MCF 10A (cell line): ENCODE measurements around the gene ANO2. TPM values are rescaled to one million over a fixed set of nuclear protein-coding genes. Genes with fewer than 3 reads are reported as not detected.
"Not testable (repeated sequence)": the region's sequence is repeated elsewhere in the genome, so short reads cannot be mapped to it uniquely, and the experiment has no call there.

Experiments
- BruUV-seq: library from RNA; stranded (reverse); fragments of 400-500 nt; replicated peaks from 2 replicates; lab custom pipeline; 2021; lab: Mats Ljungman, UMichigan
- CTCF ChIA-PET: fragments of 300-600 bp; sonication (Branson Sonifier 250); formaldehyde crosslinking; extraction: SDS; loops from one replicate; lab custom pipeline; 2021; ENCODE audit warnings: antibody characterized with exemption, inconsistent platforms; lab: Yijun Ruan, JAX
- POLR2A ChIA-PET: fragments of 300-600, 350-650 bp; sonication (Branson Sonifier 250); formaldehyde crosslinking; extraction: SDS; loops from one replicate; lab custom pipeline; 2020; ENCODE audit warnings: antibody characterized with exemption, inconsistent platforms; lab: Yijun Ruan, JAX
- DNase-seq: peaks from one replicate; pipeline ENCODE4 v3.0.0-alpha.2; 2018; ENCODE audit not compliant: unreplicated experiment
- H3K27ac Mint-ChIP-seq: one replicate; pipeline ENCODE4 v1.8.0; 2022; ENCODE audit warnings: mild to moderate bottlenecking, low read depth, mixed read lengths; ENCODE audit not compliant: unreplicated experiment
- H3K27me3 Mint-ChIP-seq: one replicate; pipeline ENCODE4 v1.8.0; 2022; ENCODE audit warnings: mixed read lengths; ENCODE audit not compliant: insufficient read depth, unreplicated experiment
- H3K36me3 Mint-ChIP-seq: one replicate; pipeline ENCODE4 v1.8.0; 2022; ENCODE audit warnings: mild to moderate bottlenecking, moderate library complexity, mixed read lengths; ENCODE audit not compliant: insufficient read depth, unreplicated experiment
- H3K4me1 Mint-ChIP-seq: one replicate; pipeline ENCODE4 v1.8.0; 2022; ENCODE audit warnings: mixed read lengths; ENCODE audit not compliant: insufficient read depth, unreplicated experiment
- H3K4me3 Mint-ChIP-seq: one replicate; pipeline ENCODE4 v1.8.0; 2022; ENCODE audit warnings: mild to moderate bottlenecking, moderate library complexity, mixed read lengths; ENCODE audit not compliant: unreplicated experiment
- H3K9me3 Mint-ChIP-seq: one replicate; pipeline ENCODE4 v1.8.0; 2022; ENCODE audit warnings: mixed read lengths; ENCODE audit not compliant: unreplicated experiment
- intact Hi-C: fragments of 100-400 bp; cut with micrococcal nuclease; formaldehyde crosslinking; loops from 2 replicates; pipeline ENCODE4 v1.14.1; 2022
- total RNA-seq: library from RNA; stranded (reverse); gene quantifications from 2 replicates; pipeline ENCODE4 v1.2.3, GENCODE V29; 2022
- TF ChIP-seq, protein P1 (sequence below): fragments of 200-600 bp; IDR thresholded peaks from one replicate; pipeline ENCODE4 v1.8.0; 2022; ENCODE audit warnings: antibody characterized with exemption, mild to moderate bottlenecking; ENCODE audit not compliant: unreplicated experiment

ANO2 gene
- total RNA-seq, 1 experiment from 2014 or later, result not detected

DNA sequence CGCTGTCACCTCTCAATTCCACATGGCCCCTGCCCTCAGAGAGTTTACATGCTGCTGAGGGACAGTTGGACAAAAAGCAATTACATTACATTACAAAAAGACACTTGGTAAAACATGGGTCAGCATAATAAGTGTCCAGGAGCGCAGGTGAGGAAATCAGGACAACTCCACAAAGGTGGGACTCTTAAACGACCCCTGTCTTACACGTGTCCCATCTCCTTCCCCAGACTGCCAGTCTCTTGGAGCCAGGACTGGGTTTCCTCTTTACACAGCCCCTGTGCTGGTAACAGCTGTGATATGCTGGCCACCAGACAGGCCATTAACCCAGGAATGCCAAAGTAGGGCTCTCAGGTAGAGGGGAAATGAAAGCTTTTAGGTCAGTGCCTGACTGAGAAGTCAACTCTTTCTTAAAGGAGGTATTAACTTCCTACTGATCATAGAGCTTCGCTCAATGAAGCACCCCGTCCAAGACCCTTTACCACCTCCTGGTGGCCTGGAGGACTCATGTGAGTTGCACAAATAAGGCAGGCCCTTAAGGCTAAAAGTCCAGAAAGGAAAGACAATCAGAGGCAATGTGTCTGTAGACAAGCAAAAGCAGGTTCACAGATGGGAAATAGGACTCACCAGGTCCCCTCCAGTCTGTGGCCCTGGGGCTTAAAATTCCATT, 55.5 kb downstream of the ANO2 start:
- Mint-ChIP-seq H3K27me3 (no peaks in the 10 kb centered on the region), H3K36me3 (no peaks in the 10 kb centered on the region), H3K4me3 (no peak overlapping the region), H3K27ac (no peak overlapping the region), H3K4me1 (no peaks in the 10 kb centered on the region), H3K9me3 (no peaks in the 10 kb centered on the region)
- POLR2A ChIA-PET, result no interaction called here
- no TSS peak for BruUV-seq
- CTCF ChIA-PET, result interaction anchor here (0.6 kb wide), 1 partner anchor 765 kb away, joined by 3 read pairs; no protein-coding TSS in a partner anchor
- TF ChIP-seq, protein P1, sequence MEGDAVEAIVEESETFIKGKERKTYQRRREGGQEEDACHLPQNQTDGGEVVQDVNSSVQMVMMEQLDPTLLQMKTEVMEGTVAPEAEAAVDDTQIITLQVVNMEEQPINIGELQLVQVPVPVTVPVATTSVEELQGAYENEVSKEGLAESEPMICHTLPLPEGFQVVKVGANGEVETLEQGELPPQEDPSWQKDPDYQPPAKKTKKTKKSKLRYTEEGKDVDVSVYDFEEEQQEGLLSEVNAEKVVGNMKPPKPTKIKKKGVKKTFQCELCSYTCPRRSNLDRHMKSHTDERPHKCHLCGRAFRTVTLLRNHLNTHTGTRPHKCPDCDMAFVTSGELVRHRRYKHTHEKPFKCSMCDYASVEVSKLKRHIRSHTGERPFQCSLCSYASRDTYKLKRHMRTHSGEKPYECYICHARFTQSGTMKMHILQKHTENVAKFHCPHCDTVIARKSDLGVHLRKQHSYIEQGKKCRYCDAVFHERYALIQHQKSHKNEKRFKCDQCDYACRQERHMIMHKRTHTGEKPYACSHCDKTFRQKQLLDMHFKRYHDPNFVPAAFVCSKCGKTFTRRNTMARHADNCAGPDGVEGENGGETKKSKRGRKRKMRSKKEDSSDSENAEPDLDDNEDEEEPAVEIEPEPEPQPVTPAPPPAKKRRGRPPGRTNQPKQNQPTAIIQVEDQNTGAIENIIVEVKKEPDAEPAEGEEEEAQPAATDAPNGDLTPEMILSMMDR, result no peak
- no peak for DNase-seq
- intact Hi-C loops, result no loop called here

DNA sequence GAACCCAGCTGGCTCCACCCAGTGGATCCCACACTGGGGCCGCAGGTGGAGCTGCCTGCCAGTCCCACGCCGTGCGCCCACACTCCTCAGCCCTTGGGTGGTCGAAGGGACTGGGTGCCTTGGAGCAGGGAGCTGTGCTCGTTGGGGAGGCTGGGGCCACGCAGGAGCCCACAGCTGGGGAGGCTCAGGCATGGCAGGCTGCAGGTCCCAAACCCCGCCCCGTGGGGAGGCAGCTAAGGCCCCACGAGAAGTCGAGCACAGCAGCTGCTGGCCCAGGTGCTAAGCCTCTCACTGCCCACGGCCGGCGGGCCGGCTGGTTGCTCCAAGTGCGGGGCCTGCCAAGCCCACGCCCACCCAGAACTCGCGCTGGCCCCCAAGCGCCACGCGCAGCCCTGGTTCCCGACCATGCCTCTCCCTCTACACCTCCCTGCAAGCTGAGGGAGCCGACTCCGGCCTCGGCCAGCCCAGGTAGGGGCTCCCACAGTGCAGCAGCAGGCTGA, 56.2 kb downstream of the ANO2 start:
- H3K27me3 Mint-ChIP-seq, result no peaks in the 10 kb centered on the region
- CTCF ChIA-PET, result no interaction called here
- no TSS peak for BruUV-seq

DNA sequence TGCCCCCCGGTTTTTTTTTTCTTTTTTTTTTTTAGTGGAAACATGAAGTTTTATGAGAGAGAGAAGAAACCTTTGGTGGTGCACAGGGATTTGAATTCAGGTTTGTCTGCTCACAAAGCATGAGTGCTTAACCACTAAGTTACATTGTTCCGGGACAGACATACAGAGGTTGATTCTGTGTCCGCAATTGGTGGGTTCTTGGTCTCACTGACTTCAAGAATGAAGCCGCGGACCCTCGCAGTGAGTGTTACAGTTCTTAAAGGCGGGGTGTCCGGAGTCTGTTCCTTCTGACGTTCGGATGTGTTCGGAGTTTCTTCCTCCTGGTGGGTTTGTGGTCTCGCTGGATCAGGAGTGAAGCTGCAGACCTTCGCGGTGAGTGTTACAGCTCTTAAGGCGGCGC, 57.2 kb downstream of the ANO2 start:
- H3K27ac Mint-ChIP-seq, DNase-seq, H3K4me3 Mint-ChIP-seq, H3K4me1 Mint-ChIP-seq, BruUV-seq, H3K27me3 Mint-ChIP-seq, intact Hi-C loops, H3K36me3 Mint-ChIP-seq, H3K9me3 Mint-ChIP-seq: not testable (repeated sequence)
- CTCF ChIA-PET, result interaction anchor here (0.6 kb wide), 1 partner anchor 154 kb away, joined by 3 read pairs; no protein-coding TSS in a partner anchor
- POLR2A ChIA-PET, result interaction anchor here (0.6 kb wide), 1 partner anchor 823 kb away, joined by 3 read pairs; no protein-coding TSS in a partner anchor

More for the DNA sequence above, 56.2 kb downstream of the ANO2 start:
- Mint-ChIP-seq H3K9me3 (no peaks in the 10 kb centered on the region), H3K4me3 (no peak overlapping the region), H3K4me1 (no peaks in the 10 kb centered on the region), H3K36me3 (no peaks in the 10 kb centered on the region), H3K27ac (no peak overlapping the region)
- POLR2A ChIA-PET, result no interaction called here
- TF ChIP-seq, protein P1, result no peak
- DNase-seq, result no peak
- intact Hi-C loops, result no loop called here

DNA sequence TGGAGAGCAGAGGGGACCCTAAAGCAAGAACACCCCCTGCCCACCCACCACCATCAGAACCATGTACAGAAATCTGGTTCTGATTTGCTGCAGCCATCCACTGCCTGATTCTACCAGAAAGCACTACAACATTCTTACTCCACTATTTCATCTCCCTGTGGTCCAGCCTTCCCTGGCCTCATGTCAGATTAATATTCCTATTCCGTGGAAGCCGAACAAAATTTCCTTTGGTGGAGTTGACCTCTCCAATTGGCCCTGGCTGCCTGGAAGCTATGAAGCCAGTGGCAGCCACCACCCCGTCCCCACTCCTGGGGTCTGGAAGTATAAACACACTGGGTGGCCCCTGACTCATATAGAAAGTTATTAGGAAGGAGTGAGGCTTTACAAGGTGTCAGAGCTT, 60.2 kb downstream of the ANO2 start:
- no TSS peak for BruUV-seq
- intact Hi-C loops, result no loop called here
- TF ChIP-seq, protein P1, result no peak
- peaks cover 14% of the 10 kb centered on the region for H3K9me3 Mint-ChIP-seq
- ChIA-PET CTCF (interaction anchor here (1.1 kb wide), 1 partner anchor 10 kb away, joined by 3 read pairs; no protein-coding TSS in a partner anchor), POLR2A (no interaction called here)
- H3K27ac Mint-ChIP-seq, result no peak overlapping the region
- no peaks in the 10 kb centered on the region for H3K27me3 Mint-ChIP-seq
- no peaks in the 10 kb centered on the region for H3K36me3 Mint-ChIP-seq
- H3K4me3 Mint-ChIP-seq, result no peak overlapping the region
- H3K4me1 Mint-ChIP-seq, result no peaks in the 10 kb centered on the region
- no peak for DNase-seq
